ENCODE data around the gene TBCB. TPM values are rescaled to one million over a fixed set of nuclear protein-coding genes. Genes with fewer than 3 reads are reported as not detected.

Gene TBCB
- total and polyA plus RNA-seq, 2 donors (not counting 3 experiments of a cell fraction or from before 2014, with no cell fraction given) = 178 to 363 TPM

DNA sequence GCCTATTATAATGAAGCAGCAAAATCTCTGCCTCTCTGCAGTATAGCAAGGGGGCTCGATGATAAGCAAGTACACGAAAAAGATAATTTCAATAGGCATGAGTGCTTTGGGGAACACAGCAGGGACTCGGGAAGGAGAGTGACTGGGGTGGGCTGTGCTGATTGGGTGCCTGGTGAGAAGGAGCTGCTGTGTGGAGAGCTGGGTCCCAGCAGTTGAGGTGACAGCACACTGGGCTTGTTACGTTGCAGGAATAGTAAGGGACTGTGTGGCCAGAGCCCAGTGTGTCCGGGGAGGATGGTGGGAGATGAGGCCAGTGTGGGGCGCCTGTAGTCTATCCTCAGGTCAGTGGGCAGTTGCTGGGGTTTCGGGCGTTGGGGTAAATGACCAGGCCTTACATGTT lies 43.2 kb upstream of the TBCB start:
- FAIRE-seq (no peak), DNase-seq (ENCODE audit: low read depth, low spot score) (no peak)
- H3K27me3 ChIP-seq (ENCODE audit: control insufficient read depth in 2 of 2, insufficient read depth in 2 of 2, low read length in 2 of 2) = no peaks in the 10 kb centered on the region
- ChIA-PET CTCF (interaction anchor here (1.6 kb wide), 1 partner anchor 18 kb away, joined by 3 read pairs; the partner anchor contains the start of gene THAP8), POLR2A (no interaction called here)
- H2AFZ ChIP-seq (ENCODE audit: low read depth, low read length) = no peak overlapping the region
- no TSS peak for BruUV-seq (replicated peaks)
- H3K9me3 ChIP-seq (replicated peaks; ENCODE audit: control insufficient read depth, insufficient read depth, low read length) = no peaks in the 10 kb centered on the region
- peaks cover 9% of the 10 kb centered on the region for H3K4me1 ChIP-seq (ENCODE audit: control insufficient read depth, extremely low read depth, insufficient read depth, low read length)
- no peaks in the 10 kb centered on the region for H3K79me2 ChIP-seq (ENCODE audit: control insufficient read depth, insufficient read depth, low read length)
- dilution Hi-C loops (cut with MboI; ENCODE audit: extremely low pct_ligation_motif_present, low sequenced_read_pairs) = no loop called here
- no peaks in the 10 kb centered on the region for H4K20me1 ChIP-seq (replicated peaks; ENCODE audit: control insufficient read depth, extremely low read depth, insufficient read depth, low read length)
- H3K9me1 ChIP-seq (replicated peaks; ENCODE audit: control insufficient read depth, extremely low read depth, insufficient read depth, low read length) = no peaks in the 10 kb centered on the region
- H3K4me2 ChIP-seq (ENCODE audit: insufficient read depth, low read length) = no peak overlapping the region
- H3K9ac ChIP-seq (replicated peaks; ENCODE audit: extremely low read depth, insufficient read depth, low read length) = no peak overlapping the region
- no peak overlapping the region for H3K27ac ChIP-seq (ENCODE audit: insufficient read depth, low read depth, low read length)
- H3K4me3 ChIP-seq (replicated peaks in 1 of 3; ENCODE audit: insufficient read depth in 1 of 3, low read depth in 1 of 3, low read length in 3 of 3) = no peak overlapping the region
- intact Hi-C loops (cut with micrococcal nuclease) = no loop called here
- no peak for TF ChIP-seq MYC (IDR thresholded peaks at IDR 0.05; ENCODE audit: low read depth, low read length)
- no peak for TF ChIP-seq POLR2A (IDR thresholded peaks at IDR 0.05; ENCODE audit: low read depth, low read length)
- TF ChIP-seq POLR2AphosphoS5 (IDR thresholded peaks at IDR 0.05; ENCODE audit: insufficient read depth, low read depth, low read length) = no peak
- TF ChIP-seq, protein P1, sequence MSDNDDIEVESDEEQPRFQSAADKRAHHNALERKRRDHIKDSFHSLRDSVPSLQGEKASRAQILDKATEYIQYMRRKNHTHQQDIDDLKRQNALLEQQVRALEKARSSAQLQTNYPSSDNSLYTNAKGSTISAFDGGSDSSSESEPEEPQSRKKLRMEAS (IDR thresholded peaks at IDR 0.05; ENCODE audit: insufficient read depth, insufficient read length) = no peak
- TF ChIP-seq FOS (IDR thresholded peaks at IDR 0.05; ENCODE audit: borderline replicate concordance, insufficient read depth, low read length) = no peak
- TF ChIP-seq JUN (IDR thresholded peaks at IDR 0.05; ENCODE audit: borderline replicate concordance, insufficient read depth, insufficient read length, low read depth) = no peak
- no peak for TF ChIP-seq EZH2 (IDR thresholded peaks at IDR 0.05; ENCODE audit: borderline replicate concordance, low read depth, low read length, severe bottlenecking)
- no peak for TF ChIP-seq CTCF (IDR thresholded peaks at IDR 0.05; ENCODE audit: extremely low read depth in 1 of 2, insufficient read depth in 1 of 2, low read depth in 1 of 2, low read length in 2 of 2)
- no peak for TF ChIP-seq GATA2 (IDR thresholded peaks at IDR 0.05; ENCODE audit: insufficient read depth, insufficient read length, low read depth, low read length)
- peaks cover 0 to 1% of the 10 kb centered on the region in 2 experiments for H3K36me3 ChIP-seq (ENCODE audit: control insufficient read depth in 2 of 2, extremely low read depth in 1 of 2, insufficient read depth in 2 of 2, low read length in 2 of 2)

Data from endothelial cell of umbilical vein (primary cell).